ENCODE data around the gene CHST11. TPM values are rescaled to one million over a fixed set of nuclear protein-coding genes. Genes with fewer than 3 reads are reported as not detected.

The CHST11 gene
- total RNA-seq, 1 experiment from 2014 or later = 0.25 TPM

DNA sequence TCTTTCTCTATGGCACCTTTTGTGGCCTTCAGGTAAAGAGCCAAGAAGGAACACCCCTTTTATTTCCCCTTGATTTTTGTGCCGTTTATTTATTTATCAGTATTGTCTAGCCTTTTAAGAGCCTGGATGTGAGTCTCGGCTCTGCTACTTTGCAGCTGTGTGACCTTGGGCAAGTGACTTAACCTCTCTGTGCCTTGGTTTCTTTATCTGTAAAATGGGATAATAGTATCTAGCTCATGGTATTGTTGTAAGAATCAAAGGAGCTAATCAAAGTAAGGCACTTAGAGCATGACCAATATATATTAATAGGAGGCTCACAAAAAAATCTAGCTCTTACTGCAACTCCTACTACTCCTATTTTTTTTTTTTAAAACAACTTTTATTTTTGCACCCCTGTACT, 179.7 kb downstream of the CHST11 start:
- TF ChIP-seq, protein P1, sequence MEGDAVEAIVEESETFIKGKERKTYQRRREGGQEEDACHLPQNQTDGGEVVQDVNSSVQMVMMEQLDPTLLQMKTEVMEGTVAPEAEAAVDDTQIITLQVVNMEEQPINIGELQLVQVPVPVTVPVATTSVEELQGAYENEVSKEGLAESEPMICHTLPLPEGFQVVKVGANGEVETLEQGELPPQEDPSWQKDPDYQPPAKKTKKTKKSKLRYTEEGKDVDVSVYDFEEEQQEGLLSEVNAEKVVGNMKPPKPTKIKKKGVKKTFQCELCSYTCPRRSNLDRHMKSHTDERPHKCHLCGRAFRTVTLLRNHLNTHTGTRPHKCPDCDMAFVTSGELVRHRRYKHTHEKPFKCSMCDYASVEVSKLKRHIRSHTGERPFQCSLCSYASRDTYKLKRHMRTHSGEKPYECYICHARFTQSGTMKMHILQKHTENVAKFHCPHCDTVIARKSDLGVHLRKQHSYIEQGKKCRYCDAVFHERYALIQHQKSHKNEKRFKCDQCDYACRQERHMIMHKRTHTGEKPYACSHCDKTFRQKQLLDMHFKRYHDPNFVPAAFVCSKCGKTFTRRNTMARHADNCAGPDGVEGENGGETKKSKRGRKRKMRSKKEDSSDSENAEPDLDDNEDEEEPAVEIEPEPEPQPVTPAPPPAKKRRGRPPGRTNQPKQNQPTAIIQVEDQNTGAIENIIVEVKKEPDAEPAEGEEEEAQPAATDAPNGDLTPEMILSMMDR (IDR thresholded peaks at IDR 0.05; ENCODE audit: insufficient read depth in 1 of 2, low read depth in 1 of 2, low read length in 1 of 2, severe bottlenecking in 1 of 2, unreplicated experiment in 1 of 2) = no peak
- H3K36me3 Mint-ChIP-seq (ENCODE audit: insufficient read depth, unreplicated experiment) = no peaks in the 10 kb centered on the region
- H3K4me1 Mint-ChIP-seq (ENCODE audit: low read depth, unreplicated experiment) = no peaks in the 10 kb centered on the region
- Histone ChIP-seq H3K36me3 (ENCODE audit: control insufficient read depth, insufficient read depth, low read length) (no peaks in the 10 kb centered on the region; the same call in 1 of the 2 replicates), H3K9me3 (no peaks in the 10 kb centered on the region; the same call in 1 of the 2 replicates), H3K4me1 (no peaks in the 10 kb centered on the region), H3K27me3 (replicated peaks; ENCODE audit: control insufficient read depth, insufficient read depth, low read length) (no peaks in the 10 kb centered on the region), H3K4me3 (ENCODE audit: low read depth, low read length) (no peak overlapping the region)
- no TSS peak for BruUV-seq (replicated peaks)
- ChIA-PET POLR2A (no interaction called here), CTCF (no interaction called here)
- intact Hi-C loops (cut with micrococcal nuclease; ENCODE audit: unreplicated experiment) = no loop called here
- no peak overlapping the region for H3K27ac Mint-ChIP-seq (ENCODE audit: unreplicated experiment)
- H3K9me3 Mint-ChIP-seq (ENCODE audit: unreplicated experiment) = no peaks in the 10 kb centered on the region
- no peak overlapping the region for H3K4me3 Mint-ChIP-seq (ENCODE audit: unreplicated experiment)
- H3K27me3 Mint-ChIP-seq (ENCODE audit: insufficient read depth, unreplicated experiment) = peaks cover 8% of the 10 kb centered on the region
- DNase-seq = no peak

DNA sequence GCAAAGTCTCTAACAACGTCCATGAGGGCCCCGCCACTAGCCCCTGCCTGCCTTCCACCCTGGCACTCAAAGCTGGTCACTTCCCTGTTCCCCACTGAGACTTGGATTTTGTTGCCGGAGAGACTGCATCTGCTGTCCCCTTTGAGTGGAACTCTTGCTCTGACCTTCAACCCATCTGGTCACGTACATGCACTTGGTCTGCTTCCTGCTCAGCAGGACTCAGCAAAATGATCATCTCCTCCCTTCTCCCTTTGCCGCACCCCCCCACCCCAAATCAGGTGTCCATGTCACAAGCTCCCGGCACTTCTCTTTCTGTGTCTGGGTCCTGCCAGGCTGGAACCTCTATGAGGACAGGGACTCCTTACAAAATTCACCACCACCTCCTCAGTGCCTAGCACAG, 180.9 kb downstream of the CHST11 start:
- intact Hi-C loops (cut with micrococcal nuclease; ENCODE audit: unreplicated experiment) = no loop called here
- Mint-ChIP-seq H3K27me3 (ENCODE audit: insufficient read depth, unreplicated experiment) (peaks cover 8% of the 10 kb centered on the region), H3K27ac (ENCODE audit: unreplicated experiment) (no peak overlapping the region), H3K36me3 (ENCODE audit: insufficient read depth, unreplicated experiment) (no peaks in the 10 kb centered on the region), H3K4me3 (ENCODE audit: unreplicated experiment) (no peak overlapping the region), H3K4me1 (ENCODE audit: low read depth, unreplicated experiment) (no peaks in the 10 kb centered on the region), H3K9me3 (ENCODE audit: unreplicated experiment) (no peaks in the 10 kb centered on the region)
- Histone ChIP-seq H3K4me3 (ENCODE audit: low read depth, low read length) (no peak overlapping the region), H3K9me3 (no peaks in the 10 kb centered on the region; the same call in 1 of the 2 replicates), H3K4me1 (no peaks in the 10 kb centered on the region), H3K27me3 (replicated peaks; ENCODE audit: control insufficient read depth, insufficient read depth, low read length) (no peaks in the 10 kb centered on the region), H3K36me3 (ENCODE audit: control insufficient read depth, insufficient read depth, low read length) (no peaks in the 10 kb centered on the region; the same call in 1 of the 2 replicates)
- DNase-seq = no peak
- ChIA-PET CTCF (no interaction called here), POLR2A (no interaction called here)
- TF ChIP-seq, protein P1 (IDR thresholded peaks at IDR 0.05; ENCODE audit: insufficient read depth in 1 of 2, low read depth in 1 of 2, low read length in 1 of 2, severe bottlenecking in 1 of 2, unreplicated experiment in 1 of 2) = no peak
- no TSS peak for BruUV-seq (replicated peaks)

DNA sequence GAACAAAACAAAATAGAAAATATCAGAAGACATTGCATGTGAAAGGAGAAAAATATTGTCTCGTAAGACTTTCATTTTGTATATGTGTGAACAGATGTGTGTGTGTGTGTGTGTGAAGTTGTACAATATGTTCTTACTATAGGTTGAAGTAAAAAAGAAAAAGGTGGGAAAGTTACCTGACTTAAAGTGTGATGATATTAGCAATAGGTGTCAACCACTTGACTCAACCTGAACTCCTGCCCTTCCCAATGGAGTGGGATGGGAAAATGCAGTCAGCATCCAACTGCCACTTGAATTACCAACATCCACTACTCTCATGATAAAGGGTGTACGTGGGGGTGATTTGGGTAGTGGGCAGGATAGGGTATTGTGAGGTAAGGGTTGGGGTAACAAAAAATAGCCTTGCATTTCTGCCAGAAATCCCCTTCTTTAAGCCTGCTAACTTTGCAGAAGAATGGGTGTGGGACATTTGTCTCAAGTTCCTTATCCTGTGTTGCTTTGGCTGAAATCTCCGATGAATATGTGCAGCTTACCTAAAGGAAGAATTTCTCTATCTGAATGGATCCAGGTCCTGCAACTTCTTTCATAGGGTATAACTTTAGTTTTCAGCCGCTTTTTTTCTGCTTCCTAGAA, 181.6 kb downstream of the CHST11 start:
- no TSS peak for BruUV-seq (replicated peaks)
- POLR2A ChIA-PET = no interaction called here
- Mint-ChIP-seq H3K9me3 (ENCODE audit: unreplicated experiment) (no peaks in the 10 kb centered on the region), H3K27me3 (ENCODE audit: insufficient read depth, unreplicated experiment) (peaks cover 8% of the 10 kb centered on the region), H3K27ac (ENCODE audit: unreplicated experiment) (no peak overlapping the region), H3K4me3 (ENCODE audit: unreplicated experiment) (no peak overlapping the region), H3K4me1 (ENCODE audit: low read depth, unreplicated experiment) (no peaks in the 10 kb centered on the region), H3K36me3 (ENCODE audit: insufficient read depth, unreplicated experiment) (no peaks in the 10 kb centered on the region)
- no peaks in the 10 kb centered on the region; the same call in 1 of the 2 replicates for H3K36me3 ChIP-seq (ENCODE audit: control insufficient read depth, insufficient read depth, low read length)
- CTCF ChIA-PET = no interaction called here
- DNase-seq = no peak
- no peak overlapping the region for H3K4me3 ChIP-seq (ENCODE audit: low read depth, low read length)
- no peaks in the 10 kb centered on the region; the same call in 1 of the 2 replicates for H3K9me3 ChIP-seq
- intact Hi-C loops (cut with micrococcal nuclease; ENCODE audit: unreplicated experiment) = no loop called here
- H3K27me3 ChIP-seq (replicated peaks; ENCODE audit: control insufficient read depth, insufficient read depth, low read length) = no peaks in the 10 kb centered on the region
- TF ChIP-seq, protein P1 (IDR thresholded peaks at IDR 0.05; ENCODE audit: insufficient read depth in 1 of 2, low read depth in 1 of 2, low read length in 1 of 2, severe bottlenecking in 1 of 2, unreplicated experiment in 1 of 2) = no peak
- H3K4me1 ChIP-seq = no peaks in the 10 kb centered on the region

Data from Caco-2 (cell line).